Transverse colon (tissue), 4 donors: Measurements from ENCODE around the gene OLFM1. TPM values are rescaled to one million over a fixed set of nuclear protein-coding genes. Genes with fewer than 3 reads are reported as not detected.

Experiments used
- DNase-seq: peaks from one replicate; pipeline ENCODE4 v3.0.0-alpha.2; 2019
- H3K27ac ChIP-seq, 4 donors: fragments of 200-600 bp; sonication (generic); 2 replicates each; pipeline ENCODE4 v1.5.1; 2016 to 2018; ENCODE audit warnings: inconsistent platforms in 4 of 4
- H3K27me3 ChIP-seq: fragments of 200-600 bp; sonication (generic); 2 replicates; pipeline ENCODE4 v1.5.1; 2017; ENCODE audit warnings: inconsistent platforms
- H3K36me3 ChIP-seq, 4 donors: fragments of 200-600 bp; sonication (generic); 2 replicates each; pipeline ENCODE4 v1.5.1; 2017 to 2019; ENCODE audit warnings: inconsistent platforms in 4 of 4
- H3K4me1 ChIP-seq, 4 donors: fragments of 200-600 bp; sonication (generic); 2 replicates each; pipeline ENCODE4 v1.5.1; 2017 to 2020; ENCODE audit warnings: inconsistent platforms in 4 of 4
- H3K4me3 ChIP-seq, 4 donors: fragments of 200-600 bp; sonication (generic); 1 replicate in 1 of 4; 2 replicates in 3 of 4; pipeline versions ENCODE4 v1.5.1 to v1.6.1; 2017 to 2019; ENCODE audit warnings: inconsistent platforms in 4 of 4
- H3K9me3 ChIP-seq, 2 donors: fragments of 200-600 bp; sonication (generic); 2 replicates each; pipeline ENCODE4 v1.5.1; 2017 to 2019; ENCODE audit warnings: inconsistent platforms in 2 of 2
- EP300 ChIP-seq: sonication (generic); formaldehyde crosslinking; IDR thresholded peaks from one replicate; pipeline ENCODE4 v1.6.1; 2017; ENCODE audit warnings: antibody characterized with exemption, low read depth
- POLR2A ChIP-seq: fragments of 450-650 bp; IDR thresholded peaks from one replicate; pipeline ENCODE4 v1.6.1; 2016; ENCODE audit warnings: antibody characterized with exemption, mild to moderate bottlenecking, moderate library complexity
- POLR2AphosphoS5 ChIP-seq, 3 donors: sonication (generic); formaldehyde crosslinking; IDR thresholded peaks; one replicate each; pipeline ENCODE4 v1.6.1; 2016; ENCODE audit warnings: antibody characterized with exemption in 3 of 3
- WGBS, 2 donors: methylation state at CpG; one replicate each; pipeline ENCODE4 v1.1.5; 2018; ENCODE audit warnings: low coverage in 1 of 2; 5-methylcytosine and 5-hydroxymethylcytosine counted together
- in situ Hi-C, 4 donors: fragments of 200-750 bp; cut with MboI; loops; one replicate each; pipeline versions ENCODE4 v1.15.0 to v1.15.1; 2017; ENCODE audit warnings: low sequenced_read_pairs in 3 of 4, low pct_ligation_motif_present in 1 of 4, low pct_unique_long_range_greater_than_20kb in 1 of 4
- intact Hi-C: fragments of 100-400 bp; cut with DNase I; formaldehyde crosslinking; loops from one replicate; pipeline ENCODE4 v1.15.1; 2023; ENCODE audit warnings: low total_unique reads
- total RNA-seq, 4 donors: library from RNA; depleted of rRNA; stranded (reverse); fragments of >200 nt; gene quantifications; one replicate each; pipeline ENCODE4 v1.1.0, GENCODE V29; 2016
- TF ChIP-seq, protein P1 (sequence below), 5 experiments: fragments of 200-600 bp in 3 of 5; fragments of 450-650 bp in 2 of 5; sonication (generic) in 3 of 5; IDR thresholded peaks; 1 replicate in 2 of 5; 2 replicates in 3 of 5; pipeline ENCODE4 v1.5.1; 2016 to 2017; ENCODE audit warnings: antibody characterized with exemption in 5 of 5, inconsistent platforms in 3 of 5, mild to moderate bottlenecking in 2 of 5, moderate library complexity in 1 of 5

OLFM1 gene
- total RNA-seq, 4 donors from 2014 or later: 3.7 to 7.8 (median 4.0) TPM; not detected in 1

GRCh38 chr9:135080286-135081263, 6.9 kb upstream of the OLFM1 start:
- intact Hi-C loops (no loop called here), in situ Hi-C loops (loop anchor here (10.0 to 25.0 kb wide), 3 partner anchors 257 to 332 kb away; no protein-coding TSS in a partner anchor)
- peak; percentile 2 for DNase-seq
- 79 to 88% methylated on average over 16 to 26 of the region's 26 CpGs for WGBS, 2 donors
- H3K9me3 ChIP-seq: no peaks in the 10 kb centered on the region
- TF ChIP-seq EP300 (no peak), POLR2A (no peak), POLR2AphosphoS5 (IDR thresholded peaks at IDR 0.05) (no peak)
- TF ChIP-seq, protein P1, sequence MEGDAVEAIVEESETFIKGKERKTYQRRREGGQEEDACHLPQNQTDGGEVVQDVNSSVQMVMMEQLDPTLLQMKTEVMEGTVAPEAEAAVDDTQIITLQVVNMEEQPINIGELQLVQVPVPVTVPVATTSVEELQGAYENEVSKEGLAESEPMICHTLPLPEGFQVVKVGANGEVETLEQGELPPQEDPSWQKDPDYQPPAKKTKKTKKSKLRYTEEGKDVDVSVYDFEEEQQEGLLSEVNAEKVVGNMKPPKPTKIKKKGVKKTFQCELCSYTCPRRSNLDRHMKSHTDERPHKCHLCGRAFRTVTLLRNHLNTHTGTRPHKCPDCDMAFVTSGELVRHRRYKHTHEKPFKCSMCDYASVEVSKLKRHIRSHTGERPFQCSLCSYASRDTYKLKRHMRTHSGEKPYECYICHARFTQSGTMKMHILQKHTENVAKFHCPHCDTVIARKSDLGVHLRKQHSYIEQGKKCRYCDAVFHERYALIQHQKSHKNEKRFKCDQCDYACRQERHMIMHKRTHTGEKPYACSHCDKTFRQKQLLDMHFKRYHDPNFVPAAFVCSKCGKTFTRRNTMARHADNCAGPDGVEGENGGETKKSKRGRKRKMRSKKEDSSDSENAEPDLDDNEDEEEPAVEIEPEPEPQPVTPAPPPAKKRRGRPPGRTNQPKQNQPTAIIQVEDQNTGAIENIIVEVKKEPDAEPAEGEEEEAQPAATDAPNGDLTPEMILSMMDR (IDR thresholded peaks at IDR 0.05): no peak
- H3K36me3 ChIP-seq: no peaks in the 10 kb centered on the region
- no peak overlapping the region for H3K4me3 ChIP-seq
- H3K27ac ChIP-seq: no peak overlapping the region
- peaks cover 13% of the 10 kb centered on the region for H3K27me3 ChIP-seq
- peaks cover 0 to 18% (median 6%) of the 10 kb centered on the region in 4 donors for H3K4me1 ChIP-seq

- H3K27ac ChIP-seq: no peak overlapping the region
- no peaks in the 10 kb centered on the region for H3K9me3 ChIP-seq
- intact Hi-C loops (no loop called here), in situ Hi-C loops (loop anchor here (10.0 to 25.0 kb wide), 3 partner anchors 256 to 331 kb away; no protein-coding TSS in a partner anchor)
- TF ChIP-seq, protein P1 (IDR thresholded peaks at IDR 0.05): no peak
- DNase-seq: no peak
- 80 to 100% methylated on average over 1 to 15 of the region's 15 CpGs for WGBS, 2 donors
- H3K36me3 ChIP-seq: no peaks in the 10 kb centered on the region
- peaks cover under 1 to 18% (median 1%) of the 10 kb centered on the region in 4 donors for H3K4me1 ChIP-seq
- no peak overlapping the region for H3K4me3 ChIP-seq
- peaks cover 8% of the 10 kb centered on the region for H3K27me3 ChIP-seq
Observed at GRCh38 chr9:135081264-135081660, 6.2 kb upstream of the OLFM1 start.

GRCh38 chr9:135081731-135082130, 5.7 kb upstream of the OLFM1 start:
- intact Hi-C loops: no loop called here

GRCh38 chr9:135082536-135082935, 4.9 kb upstream of the OLFM1 start:
- Histone ChIP-seq H3K27me3 (peaks cover 13% of the 10 kb centered on the region), H3K36me3 (no peaks in the 10 kb centered on the region), H3K4me3 (no peak overlapping the region), H3K27ac (no peak overlapping the region), H3K9me3 (no peaks in the 10 kb centered on the region), H3K4me1 (peaks cover 10 to 26% (median 12%) of the 10 kb centered on the region in 4 donors)
- WGBS, 2 donors: 85% methylated on average over 7 of the region's 7 CpGs; no CpG with 5 or more reads in 1 of the 2 donors
- intact Hi-C loops (no loop called here), in situ Hi-C loops (loop anchor here (10.0 to 25.0 kb wide), 3 partner anchors 255 to 330 kb away; no protein-coding TSS in a partner anchor)
- DNase-seq: no peak
- no peak for TF ChIP-seq POLR2AphosphoS5 (IDR thresholded peaks at IDR 0.05)

More at GRCh38 chr9:135081731-135082130, 5.7 kb upstream of the OLFM1 start:
- Histone ChIP-seq H3K36me3 (no peaks in the 10 kb centered on the region), H3K27me3 (peaks cover 8% of the 10 kb centered on the region), H3K4me3 (no peak overlapping the region), H3K27ac (no peak overlapping the region), H3K9me3 (no peaks in the 10 kb centered on the region), H3K4me1 (peaks cover 5 to 19% (median 6%) of the 10 kb centered on the region in 4 donors)
- WGBS, 2 donors: 90 to 93% methylated on average over 3 to 11 of the region's 16 CpGs
- no peak for DNase-seq
- TF ChIP-seq EP300 (no peak), POLR2A (no peak), POLR2AphosphoS5 (IDR thresholded peaks at IDR 0.05) (no peak)
- TF ChIP-seq, protein P1 (IDR thresholded peaks at IDR 0.05): no peak
- in situ Hi-C loops: loop anchor here (10.0 to 25.0 kb wide), 3 partner anchors 256 to 331 kb away; no protein-coding TSS in a partner anchor
